ENCODE data around the gene PTPRD. TPM values are rescaled to one million over a fixed set of nuclear protein-coding genes. Genes with fewer than 3 reads are reported as not detected.

PTPRD gene
- total RNA-seq, 1 experiment from 2014 or later: not detected

DNA sequence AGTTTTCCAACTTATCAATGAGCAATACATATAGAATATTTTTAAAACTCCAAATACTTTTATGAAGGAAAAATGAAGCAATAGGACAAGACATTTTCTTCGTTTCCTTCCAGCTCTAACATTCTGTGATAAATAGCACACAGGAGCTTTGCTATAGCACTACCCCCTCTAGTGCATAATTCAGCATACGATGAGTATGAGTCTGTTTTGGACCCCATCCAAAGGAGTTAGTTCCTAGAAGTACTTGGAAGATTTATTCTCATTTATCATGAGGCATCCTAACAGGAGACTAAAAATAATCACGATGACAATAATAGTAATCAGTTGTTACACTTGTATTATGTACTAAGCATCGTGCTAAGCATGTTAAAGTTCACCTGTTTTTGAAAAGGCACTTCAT is 1751.9 kb downstream of the PTPRD start:
- in situ Hi-C loops (cut with HindIII; ENCODE audit: low pct_unique_long_range_greater_than_20kb, low sequenced_read_pairs): no loop called here
- BruUV-seq (replicated peaks): no TSS peak
- H3K27ac ChIP-seq (ENCODE audit: low read length): no peak overlapping the region
- H3K4me1 ChIP-seq (ENCODE audit: control insufficient read depth, insufficient read depth, low read length): no peaks in the 10 kb centered on the region
- DNase-seq (ENCODE audit: low read depth, low spot score) (no peak), ATAC-seq (no peak)
- intact Hi-C loops (cut with micrococcal nuclease; ENCODE audit: unreplicated experiment): no loop called here
- no peaks in the 10 kb centered on the region for H3K9me3 ChIP-seq (ENCODE audit: control insufficient read depth, insufficient read depth, low read depth, low read length)
- POLR2A ChIA-PET: no interaction called here
- no peaks in the 10 kb centered on the region for H3K36me3 ChIP-seq (ENCODE audit: control insufficient read depth, insufficient read depth, low read length)
- CTCF ChIA-PET: no interaction called here
- no peaks in the 10 kb centered on the region for H3K27me3 ChIP-seq (ENCODE audit: control insufficient read depth, insufficient read depth, low read length)
- H3K4me3 ChIP-seq (ENCODE audit: low read depth in 2 of 2, low read length in 2 of 2): no peak overlapping the region
- TF ChIP-seq, protein P1, sequence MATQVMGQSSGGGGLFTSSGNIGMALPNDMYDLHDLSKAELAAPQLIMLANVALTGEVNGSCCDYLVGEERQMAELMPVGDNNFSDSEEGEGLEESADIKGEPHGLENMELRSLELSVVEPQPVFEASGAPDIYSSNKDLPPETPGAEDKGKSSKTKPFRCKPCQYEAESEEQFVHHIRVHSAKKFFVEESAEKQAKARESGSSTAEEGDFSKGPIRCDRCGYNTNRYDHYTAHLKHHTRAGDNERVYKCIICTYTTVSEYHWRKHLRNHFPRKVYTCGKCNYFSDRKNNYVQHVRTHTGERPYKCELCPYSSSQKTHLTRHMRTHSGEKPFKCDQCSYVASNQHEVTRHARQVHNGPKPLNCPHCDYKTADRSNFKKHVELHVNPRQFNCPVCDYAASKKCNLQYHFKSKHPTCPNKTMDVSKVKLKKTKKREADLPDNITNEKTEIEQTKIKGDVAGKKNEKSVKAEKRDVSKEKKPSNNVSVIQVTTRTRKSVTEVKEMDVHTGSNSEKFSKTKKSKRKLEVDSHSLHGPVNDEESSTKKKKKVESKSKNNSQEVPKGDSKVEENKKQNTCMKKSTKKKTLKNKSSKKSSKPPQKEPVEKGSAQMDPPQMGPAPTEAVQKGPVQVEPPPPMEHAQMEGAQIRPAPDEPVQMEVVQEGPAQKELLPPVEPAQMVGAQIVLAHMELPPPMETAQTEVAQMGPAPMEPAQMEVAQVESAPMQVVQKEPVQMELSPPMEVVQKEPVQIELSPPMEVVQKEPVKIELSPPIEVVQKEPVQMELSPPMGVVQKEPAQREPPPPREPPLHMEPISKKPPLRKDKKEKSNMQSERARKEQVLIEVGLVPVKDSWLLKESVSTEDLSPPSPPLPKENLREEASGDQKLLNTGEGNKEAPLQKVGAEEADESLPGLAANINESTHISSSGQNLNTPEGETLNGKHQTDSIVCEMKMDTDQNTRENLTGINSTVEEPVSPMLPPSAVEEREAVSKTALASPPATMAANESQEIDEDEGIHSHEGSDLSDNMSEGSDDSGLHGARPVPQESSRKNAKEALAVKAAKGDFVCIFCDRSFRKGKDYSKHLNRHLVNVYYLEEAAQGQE (IDR thresholded peaks at IDR 0.05; ENCODE audit: insufficient read depth in 1 of 2, low read depth in 2 of 2, low read length in 1 of 2): no peak
- no peak for TF ChIP-seq TCF7L2 (IDR thresholded peaks at IDR 0.05; ENCODE audit: low read depth, low read length)
- TF ChIP-seq, protein P2, sequence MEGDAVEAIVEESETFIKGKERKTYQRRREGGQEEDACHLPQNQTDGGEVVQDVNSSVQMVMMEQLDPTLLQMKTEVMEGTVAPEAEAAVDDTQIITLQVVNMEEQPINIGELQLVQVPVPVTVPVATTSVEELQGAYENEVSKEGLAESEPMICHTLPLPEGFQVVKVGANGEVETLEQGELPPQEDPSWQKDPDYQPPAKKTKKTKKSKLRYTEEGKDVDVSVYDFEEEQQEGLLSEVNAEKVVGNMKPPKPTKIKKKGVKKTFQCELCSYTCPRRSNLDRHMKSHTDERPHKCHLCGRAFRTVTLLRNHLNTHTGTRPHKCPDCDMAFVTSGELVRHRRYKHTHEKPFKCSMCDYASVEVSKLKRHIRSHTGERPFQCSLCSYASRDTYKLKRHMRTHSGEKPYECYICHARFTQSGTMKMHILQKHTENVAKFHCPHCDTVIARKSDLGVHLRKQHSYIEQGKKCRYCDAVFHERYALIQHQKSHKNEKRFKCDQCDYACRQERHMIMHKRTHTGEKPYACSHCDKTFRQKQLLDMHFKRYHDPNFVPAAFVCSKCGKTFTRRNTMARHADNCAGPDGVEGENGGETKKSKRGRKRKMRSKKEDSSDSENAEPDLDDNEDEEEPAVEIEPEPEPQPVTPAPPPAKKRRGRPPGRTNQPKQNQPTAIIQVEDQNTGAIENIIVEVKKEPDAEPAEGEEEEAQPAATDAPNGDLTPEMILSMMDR (IDR thresholded peaks at IDR 0.05): no peak

DNA sequence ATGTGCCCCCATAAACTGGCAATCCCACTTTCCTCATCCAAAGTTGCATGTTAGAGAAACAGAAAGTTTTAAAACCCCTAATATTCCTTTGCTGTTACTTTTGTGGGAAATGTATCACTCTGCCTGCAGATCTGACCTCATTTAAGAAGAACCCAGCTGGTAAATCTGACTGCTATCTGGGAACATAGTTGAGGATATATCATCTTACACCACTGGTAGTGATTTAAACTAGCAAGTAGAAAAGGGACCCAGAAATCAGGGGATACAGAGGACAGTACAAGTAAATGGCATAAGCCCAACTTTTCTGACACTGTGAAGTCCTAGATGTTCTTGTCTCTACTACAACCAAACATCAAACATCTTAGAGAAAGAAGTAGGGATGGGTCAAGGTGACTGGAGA is 1752.7 kb downstream of the PTPRD start:
- Histone ChIP-seq H3K4me1 (ENCODE audit: control insufficient read depth, insufficient read depth, low read length) (no peaks in the 10 kb centered on the region), H3K9me3 (ENCODE audit: control insufficient read depth, insufficient read depth, low read depth, low read length) (no peaks in the 10 kb centered on the region), H3K27me3 (ENCODE audit: control insufficient read depth, insufficient read depth, low read length) (no peaks in the 10 kb centered on the region), H3K4me3 (ENCODE audit: low read depth in 2 of 2, low read length in 2 of 2) (no peak overlapping the region), H3K27ac (ENCODE audit: low read length) (no peak overlapping the region), H3K36me3 (ENCODE audit: control insufficient read depth, insufficient read depth, low read length) (no peaks in the 10 kb centered on the region)
- POLR2A ChIA-PET: no interaction called here
- TF ChIP-seq, protein P2 (IDR thresholded peaks at IDR 0.05): no peak
- no peak for TF ChIP-seq TCF7L2 (IDR thresholded peaks at IDR 0.05; ENCODE audit: low read depth, low read length)
- TF ChIP-seq POLR2AphosphoS5 (IDR thresholded peaks at IDR 0.05; ENCODE audit: low read depth, low read length): no peak
- TF ChIP-seq SIN3A (IDR thresholded peaks at IDR 0.05; ENCODE audit: borderline replicate concordance, insufficient read depth, low read depth, low read length): no peak
- TF ChIP-seq, protein P1 (IDR thresholded peaks at IDR 0.05; ENCODE audit: insufficient read depth in 1 of 2, low read depth in 2 of 2, low read length in 1 of 2): no peak
- BruUV-seq (replicated peaks): no TSS peak
- intact Hi-C loops (cut with micrococcal nuclease; ENCODE audit: unreplicated experiment): no loop called here
- DNase-seq (ENCODE audit: low read depth, low spot score): no peak
- in situ Hi-C loops (cut with HindIII; ENCODE audit: low pct_unique_long_range_greater_than_20kb, low sequenced_read_pairs): no loop called here
- no peak for ATAC-seq
- CTCF ChIA-PET: no interaction called here
